Heart left ventricle (tissue), 16 donors: ENCODE measurements around the gene PTOV1. TPM values are rescaled to one million over a fixed set of nuclear protein-coding genes. Genes with fewer than 3 reads are reported as not detected.

Experiments used
- ATAC-seq, 4 donors: fragments of 200-7000 bp; cut with Tn5 transposase; one replicate each; pipeline ENCODE4 v1.9.1; 2020 to 2022; ENCODE audit warnings: moderate library complexity in 4 of 4, mild to moderate bottlenecking in 3 of 4, moderate number of reproducible peaks in 1 of 4
- DNase-seq, 5 donors: peaks; one replicate each; pipeline ENCODE4 v3.0.0-alpha.2; 2020
- H3K27ac ChIP-seq, 12 donors: fragments of 200-600 bp; sonication (generic) in 4 of 12; one replicate each; pipeline versions ENCODE4 v1.5.0 to v1.8.0; 2016 to 2022; ENCODE audit warnings: mild to moderate bottlenecking in 2 of 12
- H3K27me3 ChIP-seq, 9 donors: fragments of 200-600 bp; sonication (generic) in 2 of 9; one replicate each; pipeline versions ENCODE4 v1.5.1 to v1.8.0; 2016 to 2022; ENCODE audit warnings: mild to moderate bottlenecking in 3 of 9
- H3K36me3 ChIP-seq, 9 donors: fragments of 200-600 bp; sonication (generic) in 2 of 9; one replicate each; pipeline versions ENCODE4 v1.5.0 to v1.8.0; 2018 to 2022; ENCODE audit warnings: mild to moderate bottlenecking in 2 of 9
- H3K4me1 ChIP-seq, 12 donors: fragments of 200-600 bp; sonication (generic) in 4 of 12; one replicate each; pipeline versions ENCODE4 v1.5.0 to v1.8.0; 2016 to 2022; ENCODE audit warnings: mild to moderate bottlenecking in 3 of 12
- H3K4me3 ChIP-seq, 12 donors: fragments of 200-600 bp; sonication (generic) in 4 of 12; one replicate each; pipeline versions ENCODE4 v1.5.0 to v1.8.0; 2017 to 2022; ENCODE audit warnings: mild to moderate bottlenecking in 9 of 12, moderate library complexity in 4 of 12
- H3K9me3 ChIP-seq, 12 donors: fragments of 200-600 bp; sonication (generic) in 4 of 12; one replicate each; pipeline versions ENCODE4 v1.5.0 to v1.8.0; 2016 to 2022; ENCODE audit warnings: mild to moderate bottlenecking in 1 of 12
- POLR2A ChIP-seq, 2 donors: fragments of 450-650 bp; IDR thresholded peaks; one replicate each; pipeline ENCODE4 v1.6.1; 2017; ENCODE audit warnings: antibody characterized with exemption in 2 of 2, mild to moderate bottlenecking in 2 of 2, moderate library complexity in 2 of 2
- WGBS, 4 donors: extraction: QIAGEN DNeasy Blood & Tissue Kit in 2 of 4; methylation state at CpG; one replicate each; pipeline versions ENCODE4 v1.1.5 to v1.1.7; 2013 to 2018; 5-methylcytosine and 5-hydroxymethylcytosine counted together
- intact Hi-C, 10 donors: fragments of 100-400 bp; cut with DNase I; formaldehyde crosslinking; loops; one replicate each; pipeline versions ENCODE4 v1.11.1 to v1.14.2; 2022
- polyA plus RNA-seq, 2 donors: library from polyadenylated mRNA; stranded (reverse); fragments of 200-250 nt; gene quantifications; one replicate each; pipeline ENCODE4 v1.2.3, GENCODE V29; 2013
- total RNA-seq, 9 donors: library from RNA; depleted of rRNA in 2 of 9; stranded (reverse); fragments of >200 nt in 2 of 9; fragmentation: NEBNext Ultra II Directional in 3 of 9; extraction: Animal tissue kit (Norgen Biotek cat#: 25700) in 3 of 9; gene quantifications; one replicate each; pipeline versions ENCODE4 v1.1.0 to v1.2.4, GENCODE V29; 2016 to 2023
- TF ChIP-seq, protein P1 (sequence below), 12 donors: fragments of 200-600 bp; sonication (generic) in 4 of 12; IDR thresholded peaks; one replicate each; pipeline versions ENCODE4 v1.5.0 to v1.8.0; 2018 to 2022; ENCODE audit warnings: antibody characterized with exemption in 12 of 12, mild to moderate bottlenecking in 5 of 12
- donor health status: ischemic (EF 13 %, LVEDD 7.1; RV severe dilation, severe dysfunction).
- donor health status: healthy with polysubstance abuse.
- donor health status: DM: no; HTN: yes; CAD: no.
- donor health status: DM: no; HTN: no; CAD: no.
- donor health status: ischemic (EF 25% LVEDD 6.9; RV normal size, moderate dysfunction).
- donor health status: ischemic (EF 25% LVEDD 5.7; RV mildly dilated, moderate dysfunction).
- donor health status: healthy.
- donor health status: DM: yes; HTN: yes; CAD: no.
- donor health status: ischemic (EF 35%, LVEDD 5.7; RV mildly dilated, moderate dysfunction).
- donor health status: nonischemic (EF 11% LVEDD 7.7; RV severe dilation, severe dysfunction).
- donor health status: DM: yes; HTN: yes; CAD: no.
- donor health status: PGD.
- donor health status: ischemic (EF 29% LVEDD 5.4; RV normal size, mild dysfunction).
- donor health status: nonischemic (EF 23%, LVEDD 6.1; RV moderate dilation, normal function).

PTOV1 gene
- total and polyA plus RNA-seq, 11 donors = 70.9 to 135 (median 91.5) TPM

DNA sequence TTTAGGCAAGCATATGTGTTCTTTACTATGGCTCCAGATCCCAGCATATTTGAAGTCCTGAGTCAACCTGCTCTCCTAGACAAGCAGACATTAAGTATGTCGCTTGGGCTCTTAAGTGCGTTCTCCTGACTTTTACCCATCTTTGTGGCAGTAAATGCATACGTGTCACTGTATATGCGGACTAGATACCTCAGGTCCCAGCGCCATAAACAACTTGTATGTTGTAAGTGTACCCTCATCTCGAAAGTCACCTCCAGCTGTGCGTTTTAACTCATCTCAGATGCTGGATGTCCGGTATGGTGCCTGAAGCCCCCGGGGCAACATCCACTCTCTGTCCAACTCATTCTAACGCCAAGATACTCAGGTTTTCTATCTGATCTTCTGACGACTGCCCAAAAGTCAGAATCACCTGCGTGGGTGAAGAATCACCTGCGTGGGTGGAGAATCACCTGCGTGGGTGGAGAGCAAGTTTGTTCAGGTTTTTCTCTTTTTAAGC lies 1.7 kb downstream of the PTOV1 start:
- TF ChIP-seq, protein P1, sequence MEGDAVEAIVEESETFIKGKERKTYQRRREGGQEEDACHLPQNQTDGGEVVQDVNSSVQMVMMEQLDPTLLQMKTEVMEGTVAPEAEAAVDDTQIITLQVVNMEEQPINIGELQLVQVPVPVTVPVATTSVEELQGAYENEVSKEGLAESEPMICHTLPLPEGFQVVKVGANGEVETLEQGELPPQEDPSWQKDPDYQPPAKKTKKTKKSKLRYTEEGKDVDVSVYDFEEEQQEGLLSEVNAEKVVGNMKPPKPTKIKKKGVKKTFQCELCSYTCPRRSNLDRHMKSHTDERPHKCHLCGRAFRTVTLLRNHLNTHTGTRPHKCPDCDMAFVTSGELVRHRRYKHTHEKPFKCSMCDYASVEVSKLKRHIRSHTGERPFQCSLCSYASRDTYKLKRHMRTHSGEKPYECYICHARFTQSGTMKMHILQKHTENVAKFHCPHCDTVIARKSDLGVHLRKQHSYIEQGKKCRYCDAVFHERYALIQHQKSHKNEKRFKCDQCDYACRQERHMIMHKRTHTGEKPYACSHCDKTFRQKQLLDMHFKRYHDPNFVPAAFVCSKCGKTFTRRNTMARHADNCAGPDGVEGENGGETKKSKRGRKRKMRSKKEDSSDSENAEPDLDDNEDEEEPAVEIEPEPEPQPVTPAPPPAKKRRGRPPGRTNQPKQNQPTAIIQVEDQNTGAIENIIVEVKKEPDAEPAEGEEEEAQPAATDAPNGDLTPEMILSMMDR (IDR thresholded peaks at IDR 0.05) = no peak
- no peak for TF ChIP-seq POLR2A (IDR thresholded peaks at IDR 0.05)
- H3K27me3 ChIP-seq = no peaks in the 10 kb centered on the region
- 75 to 80% (median 76%) methylated on average over 14 of the region's 14 CpGs for WGBS, 4 donors
- peaks cover 0 to 9% (median 0%) of the 10 kb centered on the region in 12 donors for H3K9me3 ChIP-seq
- no peak for ATAC-seq
- H3K4me1 ChIP-seq = peaks cover 3 to 42% (median 25%) of the 10 kb centered on the region in 12 donors
- H3K36me3 ChIP-seq = peaks cover 0 to 35% (median 31%) of the 10 kb centered on the region in 9 donors
- intact Hi-C loops = loop anchor here in 4 of 10 donors (5.0 kb wide), 2 partner anchors 35 to 40 kb away; partner anchors contain the start of genes MED25 (in 3 of the 4) and FUZ (in 1 of the 4)
- H3K27ac ChIP-seq = peak overlapping the region in 1 of 12 donors; percentile 100
- H3K4me3 ChIP-seq = peak overlapping the region in 9 of 12 donors; percentile 60 to 99 (median 80)
- DNase-seq = no peak

DNA sequence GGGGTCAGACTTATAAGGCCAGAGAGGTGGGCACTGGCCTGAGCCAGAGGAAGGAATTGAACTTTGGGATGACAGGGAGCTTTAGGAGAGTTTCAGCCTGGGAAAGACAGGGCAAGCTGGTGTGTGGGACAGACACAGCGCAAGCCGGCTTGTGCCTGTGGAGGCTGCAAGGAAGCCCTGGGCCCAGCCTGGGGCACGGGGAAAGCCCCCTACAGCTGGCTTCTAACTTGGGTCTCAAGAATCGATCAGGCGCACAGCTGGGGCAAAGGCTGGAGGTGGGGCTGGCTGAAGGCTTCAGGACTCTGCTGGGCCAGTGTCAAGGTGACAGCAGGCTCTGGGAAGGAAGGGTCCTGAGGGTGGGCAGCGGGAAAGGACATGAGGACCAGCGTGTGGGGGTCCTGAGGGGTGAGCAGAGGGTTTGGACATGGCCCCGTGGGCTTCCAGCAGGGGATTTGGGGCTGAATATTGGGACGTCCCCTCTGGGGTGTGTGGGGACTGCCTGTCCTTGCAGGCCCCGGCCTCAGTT lies 3.0 kb downstream of the PTOV1 start:
- peaks cover 0 to 7% (median 0%) of the 10 kb centered on the region in 12 donors for H3K9me3 ChIP-seq
- WGBS, 4 donors = 79 to 89% (median 86%) methylated on average over 8 to 10 of the region's 10 CpGs
- H3K36me3 ChIP-seq = peaks cover 0 to 48% (median 43%) of the 10 kb centered on the region in 9 donors
- TF ChIP-seq, protein P1 (IDR thresholded peaks at IDR 0.05) = no peak
- no peak for TF ChIP-seq POLR2A (IDR thresholded peaks at IDR 0.05)
- ATAC-seq = no peak
- intact Hi-C loops = loop anchor here in 4 of 10 donors (5.0 kb wide), 2 partner anchors 37 to 42 kb away; partner anchors contain the start of genes MED25 (in 3 of the 4) and FUZ (in 1 of the 4)
- no peaks in the 10 kb centered on the region for H3K27me3 ChIP-seq
- H3K27ac ChIP-seq = peak overlapping the region in 1 of 12 donors; percentile 36
- no peak overlapping the region for H3K4me3 ChIP-seq
- no peak for DNase-seq
- H3K4me1 ChIP-seq = peaks cover 3 to 32% (median 25%) of the 10 kb centered on the region in 12 donors

DNA sequence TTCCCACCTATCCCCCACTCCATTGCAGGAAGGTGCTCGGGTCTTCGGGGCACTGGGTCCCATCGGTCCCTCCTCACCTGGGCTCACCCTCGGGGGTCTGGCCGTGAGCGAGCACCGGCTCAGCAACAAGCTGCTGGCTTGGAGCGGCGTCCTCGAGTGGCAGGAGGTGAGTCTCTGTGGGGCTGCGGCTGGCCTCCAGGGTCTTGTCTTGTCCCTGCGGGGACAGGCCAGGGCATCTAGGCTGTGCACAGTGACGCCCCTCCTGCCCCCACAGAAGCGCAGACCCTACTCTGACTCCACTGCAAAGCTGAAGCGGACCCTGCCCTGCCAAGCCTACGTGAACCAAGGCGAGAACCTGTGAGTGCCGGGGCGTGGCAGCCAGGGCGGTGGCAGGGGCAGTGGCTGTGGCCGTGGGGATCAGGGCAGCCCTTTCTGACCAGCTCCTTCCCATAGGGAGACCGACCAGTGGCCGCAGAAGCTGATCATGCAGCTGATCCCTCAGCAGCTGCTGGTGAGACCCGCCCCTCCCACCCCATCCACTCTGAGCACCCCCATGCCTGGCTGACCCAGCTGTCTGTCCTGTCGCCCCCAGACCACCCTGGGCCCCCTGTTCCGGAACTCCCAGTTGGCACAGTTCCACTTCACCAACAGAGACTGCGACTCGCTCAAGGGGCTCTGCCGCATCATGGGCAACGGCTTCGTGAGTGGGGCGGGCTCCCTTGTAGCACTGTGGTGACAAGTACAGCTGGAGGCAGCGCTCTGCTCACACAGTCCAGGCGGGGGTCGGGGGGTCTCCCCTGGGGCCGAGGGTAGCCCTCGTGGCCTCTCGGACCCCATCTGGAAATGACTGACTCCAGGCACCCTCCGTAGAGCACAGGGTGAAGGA lies 3.7 kb downstream of the PTOV1 start:
- Histone ChIP-seq H3K9me3 (no peaks in the 10 kb centered on the region), H3K4me1 (peaks cover 3 to 31% (median 25%) of the 10 kb centered on the region in 12 donors), H3K36me3 (peaks cover 0 to 54% (median 48%) of the 10 kb centered on the region in 9 donors), H3K27me3 (no peaks in the 10 kb centered on the region), H3K27ac (peak overlapping the region in 1 of 12 donors; percentile 24), H3K4me3 (no peak overlapping the region)
- ATAC-seq (no peak), DNase-seq (peak in 1 of 5 donors; percentile 65)
- intact Hi-C loops = loop anchor here in 6 of 10 donors (5.0 kb wide), 3 partner anchors 32 to 42 kb away; partner anchors contain the start of genes MED25 (in 3 of the 6) and FUZ (in 1 of the 6)
- TF ChIP-seq POLR2A (IDR thresholded peaks at IDR 0.05) = no peak
- TF ChIP-seq, protein P1 (IDR thresholded peaks at IDR 0.05) = no peak
- WGBS, 4 donors = 87 to 91% (median 89%) methylated on average over 18 to 39 of the region's 39 CpGs
